Regular cardiac myocyte (primary cell): ENCODE results near the gene SERPINB6. TPM values are rescaled to one million over a fixed set of nuclear protein-coding genes. Genes with fewer than 3 reads are reported as not detected.

Source experiments
- total RNA-seq: library from RNA; depleted of rRNA; stranded (reverse); fragments of >200 nt; gene quantifications from 2 replicates; pipeline ENCODE4 v1.2.3, GENCODE V29; 2014

Gene SERPINB6
- 91.6 and 120 TPM in 2 replicates for total RNA-seq

DNA sequence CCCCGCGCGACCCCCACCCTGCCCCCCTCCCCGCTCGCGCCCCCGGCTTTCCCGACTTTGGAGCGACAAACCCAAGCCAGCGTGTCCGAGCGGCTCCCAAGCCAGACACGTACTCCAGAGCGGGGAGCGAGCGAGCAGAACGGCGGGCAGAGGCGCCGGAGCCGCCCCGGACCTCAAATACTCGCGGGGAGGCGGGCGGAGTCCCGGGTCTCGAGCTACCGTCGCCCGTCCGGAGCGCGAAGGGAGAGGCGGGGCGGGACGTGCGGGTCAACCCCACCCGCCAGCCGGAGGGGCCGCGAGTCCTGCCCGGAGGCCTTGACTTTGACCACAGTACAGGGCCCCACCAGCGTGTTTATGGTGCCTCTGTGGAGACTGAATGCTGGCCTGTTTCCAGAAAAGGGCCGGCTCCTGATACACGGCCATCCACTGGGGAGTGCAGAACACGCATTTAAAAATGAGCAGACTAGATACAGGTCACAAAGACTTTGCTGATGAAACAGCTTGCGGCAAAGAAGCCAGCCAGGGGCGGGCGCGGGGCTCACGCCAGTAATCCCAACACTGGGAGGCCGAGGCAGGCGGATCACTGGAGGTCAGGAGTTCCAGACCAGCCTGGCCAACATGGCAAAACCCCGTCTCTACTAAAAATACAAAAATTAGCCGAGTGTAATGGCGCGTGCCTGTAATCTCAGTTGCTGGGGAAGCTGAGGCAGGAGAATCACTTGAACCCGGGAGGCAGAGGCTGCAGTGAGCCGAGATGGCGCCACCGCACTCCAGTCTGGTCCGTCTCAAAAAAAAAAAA, at the start of gene SERPINB6:
Gene SERPINB6 (minus strand): TSS at position 148 of the 799 bp plus-strand sequence. CDS start 12,235 bp downstream, outside the sequence.

GRCh38 chr6:2999618-3000557, 28.5 kb upstream of the SERPINB6 start, which contains the start of gene NQO2:
NQO2 (plus strand) TSS chr6:2999894; CDS start chr6:3006553, 6,659 bp downstream.

Other genes with a start within 250 kb of the SERPINB6 start
- gene MYLK4, start 220.6 kb downstream of the SERPINB6 start, total RNA-seq, result 0.19 and 0.28 TPM in 2 replicates
- 61.2 and 62.9 TPM in 2 replicates for gene WRNIP1, start 206.2 kb downstream of the SERPINB6 start, total RNA-seq
- gene SERPINB1, start 129.7 kb downstream of the SERPINB6 start, total RNA-seq, result 11.0 and 21.9 TPM in 2 replicates
- gene SERPINB9, start 68.3 kb downstream of the SERPINB6 start, total RNA-seq, result 5.1 and 7.3 TPM in 2 replicates
- gene NQO2, start 28.3 kb upstream of the SERPINB6 start, total RNA-seq, result 26.6 and 27.6 TPM in 2 replicates
- 21.7 and 23.6 TPM in 2 replicates for gene RIPK1, start 96.9 kb upstream of the SERPINB6 start, total RNA-seq
- 9.6 and 11.0 TPM in 2 replicates for gene BPHL, start 147.1 kb upstream of the SERPINB6 start, total RNA-seq
- 50.2 and 106 TPM in 2 replicates for gene TUBB2A, start 186.0 kb upstream of the SERPINB6 start, total RNA-seq